T-cell (primary cell): ENCODE data around the gene PTPRM. TPM values are rescaled to one million over a fixed set of nuclear protein-coding genes. Genes with fewer than 3 reads are reported as not detected.

ENCODE experiments used
- ATAC-seq, 4 experiments: fragments of 200-7000 bp in 3 of 4; fragments of 150-1000 bp in 1 of 4; cut with Tn5 transposase; replicated peaks in 1 of 4; 1 replicate in 3 of 4; 2 replicates in 1 of 4; pipeline ENCODE4 v1.10.0; 2021; ENCODE audit warnings: moderate library complexity in 3 of 4, mild to moderate bottlenecking in 2 of 4, moderate number of reproducible peaks in 1 of 4
- CTCF ChIA-PET, 2 donors: fragments of 300-600 bp; sonication (Branson Sonifier 250); formaldehyde crosslinking; loops; one replicate each; lab custom pipeline; 2022; ENCODE audit warnings: antibody characterized with exemption in 2 of 2; lab: Charles Lee
- POLR2A ChIA-PET, 2 donors: fragments of 300-600 bp; sonication (Branson Sonifier 250); formaldehyde crosslinking; loops; one replicate each; lab custom pipeline; 2022; ENCODE audit warnings: antibody characterized with exemption in 2 of 2; lab: Charles Lee
- DNase-seq, 35 experiments: peaks; one replicate each; pipeline versions ENCODE4 v3.0.0 to v3.0.0-alpha.2; 2013 to 2023
- H3K27ac ChIP-seq: one replicate; pipeline ENCODE4 v1.5.1; 2013; ENCODE audit warnings: low read length
- H3K27me3 ChIP-seq, 2 experiments: replicated peaks in 1 of 2; 1 replicate in 1 of 2; 2 replicates in 1 of 2; pipeline versions ENCODE4 v1.6.1 to v1.7.0; 2013; ENCODE audit warnings: low read length in 1 of 2, mixed read lengths in 1 of 2; ENCODE audit not compliant: control insufficient read depth in 2 of 2, insufficient read depth in 2 of 2; ENCODE audit errors: extremely low read depth in 1 of 2
- H3K36me3 ChIP-seq, 2 donors: 1 replicate in 1 of 2; 2 replicates in 1 of 2; pipeline versions ENCODE4 v1.6.1 to v1.7.0; 2013; ENCODE audit warnings: low read length in 1 of 2; ENCODE audit not compliant: control insufficient read depth in 2 of 2, insufficient read depth in 1 of 2; ENCODE audit errors: extremely low read depth in 1 of 2
- H3K4me1 ChIP-seq, 2 experiments: 1 replicate in 1 of 2; 2 replicates in 1 of 2; pipeline versions ENCODE4 v1.6.1 to v1.7.0; 2013; ENCODE audit warnings: low read length in 2 of 2, mixed read lengths in 1 of 2; ENCODE audit not compliant: insufficient read depth in 2 of 2, control insufficient read depth in 1 of 2; ENCODE audit errors: extremely low read depth in 1 of 2
- H3K4me3 ChIP-seq, 2 donors: 1 replicate in 1 of 2; 2 replicates in 1 of 2; pipeline versions ENCODE4 v1.5.1 to v1.7.0; 2013; ENCODE audit warnings: mild to moderate bottlenecking in 2 of 2, low read length in 1 of 2, moderate library complexity in 1 of 2; ENCODE audit not compliant: control insufficient read depth in 1 of 2; ENCODE audit errors: extremely low read depth in 1 of 2
- H3K9me3 ChIP-seq: 2 replicates; pipeline ENCODE4 v1.7.0; 2013
- H3K27ac Mint-ChIP-seq, 2 donors: one replicate each; pipeline ENCODE4 v1.8.0; 2020 to 2021; ENCODE audit warnings: mild to moderate bottlenecking in 2 of 2, mixed read lengths in 2 of 2
- H3K27me3 Mint-ChIP-seq, 2 donors: one replicate each; pipeline ENCODE4 v1.8.0; 2021 to 2022; ENCODE audit warnings: mixed read lengths in 2 of 2
- H3K36me3 Mint-ChIP-seq: one replicate; pipeline ENCODE4 v1.8.0; 2021; ENCODE audit warnings: mixed read lengths
- H3K4me1 Mint-ChIP-seq, 3 donors: one replicate each; pipeline ENCODE4 v1.8.0; 2020 to 2022; ENCODE audit warnings: mixed read lengths in 3 of 3, mild to moderate bottlenecking in 1 of 3
- H3K4me3 Mint-ChIP-seq, 3 donors: one replicate each; pipeline ENCODE4 v1.8.0; 2020 to 2022; ENCODE audit warnings: mild to moderate bottlenecking in 3 of 3, mixed read lengths in 3 of 3, moderate library complexity in 3 of 3
- H3K9me3 Mint-ChIP-seq, 3 donors: one replicate each; pipeline ENCODE4 v1.8.0; 2020 to 2022; ENCODE audit warnings: mixed read lengths in 3 of 3
- WGBS: methylation state at CpG from one replicate; pipeline ENCODE4 v1.1.5; 2013; ENCODE audit warnings: missing lambda C conversion rate; ENCODE audit not compliant: insufficient coverage; 5-methylcytosine and 5-hydroxymethylcytosine counted together
- total RNA-seq, 35 experiments: library from RNA in 6 of 35; stranded (reverse) in 6 of 35; fragments of 120-200 nt in 1 of 35; gene quantifications; one replicate each; pipeline versions ENCODE4 v1.2.1 to v1.2.4 and lab custom pipeline; 2013 to 2026

The PTPRM gene
- total RNA-seq, 5 donors from 2014 or later (not counting 1 experiment from before 2014, with no cell fraction given) = 4.1 to 47.4 (median 7.1) TPM

DNA sequence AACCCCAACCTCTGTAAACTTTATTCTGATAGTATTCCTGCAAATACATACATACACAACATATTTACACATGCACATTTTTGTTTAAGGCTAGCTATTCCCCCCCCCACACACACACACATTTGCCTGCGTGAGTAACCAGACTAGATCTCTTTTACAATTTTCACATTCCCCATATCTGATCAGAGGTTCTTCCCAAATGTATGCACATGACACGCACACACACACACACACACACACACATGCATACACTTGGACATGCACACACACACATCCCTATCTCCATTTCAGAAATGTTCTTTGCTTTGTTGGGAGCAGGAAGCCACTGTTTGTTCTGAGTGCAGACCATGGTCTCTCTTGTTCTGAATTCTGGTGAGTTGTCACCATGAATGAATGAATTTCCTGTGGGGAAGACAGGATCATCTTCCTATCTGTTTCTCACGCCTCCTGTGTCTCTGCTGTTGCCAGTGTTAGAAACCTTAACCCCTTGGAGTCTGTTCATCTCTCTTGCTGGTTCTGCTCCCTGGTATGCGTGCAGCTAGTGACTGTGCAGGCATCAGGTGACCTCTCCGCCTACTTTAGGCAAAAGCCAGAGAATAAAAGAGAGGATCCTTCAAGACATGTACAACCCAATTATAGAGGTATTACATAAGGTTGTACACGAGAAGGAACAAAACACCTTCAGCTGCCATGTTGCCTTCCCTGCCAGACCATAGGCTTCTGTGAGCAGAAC, 791.1 kb downstream of the PTPRM start:
- no peak overlapping the region for H3K4me3 Mint-ChIP-seq
- Histone ChIP-seq H3K27me3 (no peaks in the 10 kb centered on the region), H3K4me3 (no peak overlapping the region), H3K27ac (no peak overlapping the region), H3K36me3 (no peaks in the 10 kb centered on the region), H3K9me3 (no peaks in the 10 kb centered on the region), H3K4me1 (no peaks in the 10 kb centered on the region)
- H3K27me3 Mint-ChIP-seq = peaks cover 2 to 5% of the 10 kb centered on the region in 2 donors
- H3K27ac Mint-ChIP-seq = no peak overlapping the region
- H3K9me3 Mint-ChIP-seq = peaks cover 0 to 4% (median 1%) of the 10 kb centered on the region in 3 donors
- ATAC-seq (no peak), DNase-seq (no peak)
- WGBS = 74% methylated on average over 3 of the region's 6 CpGs
- H3K36me3 Mint-ChIP-seq = no peaks in the 10 kb centered on the region
- H3K4me1 Mint-ChIP-seq = no peaks in the 10 kb centered on the region
- POLR2A ChIA-PET = no interaction called here
- CTCF ChIA-PET = no interaction called here

DNA sequence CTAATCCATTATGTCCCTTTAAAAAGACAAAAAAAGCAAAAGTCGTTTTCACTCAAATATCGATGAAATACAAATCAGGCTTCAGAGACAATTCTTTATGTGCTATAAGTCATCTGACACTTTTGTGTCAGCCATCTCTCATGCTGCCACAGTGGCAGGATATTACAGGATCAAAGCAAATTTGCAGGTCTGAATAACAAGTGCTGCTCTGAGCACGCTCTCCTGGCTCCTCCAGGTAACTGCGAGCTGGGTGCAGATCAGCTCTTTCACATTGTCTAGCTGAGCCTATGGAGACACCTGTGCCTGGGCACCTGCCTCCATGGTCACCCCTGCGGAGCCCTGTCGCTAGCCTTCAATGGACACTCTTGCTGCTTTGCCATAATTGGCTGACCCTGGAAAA, 792.0 kb downstream of the PTPRM start:
- Mint-ChIP-seq H3K9me3 (no peaks in the 10 kb centered on the region), H3K4me3 (no peak overlapping the region), H3K4me1 (no peaks in the 10 kb centered on the region), H3K27me3 (peaks cover 0 to 5% of the 10 kb centered on the region in 2 donors), H3K27ac (no peak overlapping the region), H3K36me3 (no peaks in the 10 kb centered on the region)
- CTCF ChIA-PET = no interaction called here
- Histone ChIP-seq H3K27me3 (no peaks in the 10 kb centered on the region), H3K9me3 (no peaks in the 10 kb centered on the region), H3K4me1 (no peaks in the 10 kb centered on the region), H3K27ac (no peak overlapping the region), H3K4me3 (no peak overlapping the region), H3K36me3 (no peaks in the 10 kb centered on the region)
- ATAC-seq = no peak
- DNase-seq = no peak
- POLR2A ChIA-PET = no interaction called here
- WGBS = 75% methylated on average over 6 of the region's 6 CpGs

DNA sequence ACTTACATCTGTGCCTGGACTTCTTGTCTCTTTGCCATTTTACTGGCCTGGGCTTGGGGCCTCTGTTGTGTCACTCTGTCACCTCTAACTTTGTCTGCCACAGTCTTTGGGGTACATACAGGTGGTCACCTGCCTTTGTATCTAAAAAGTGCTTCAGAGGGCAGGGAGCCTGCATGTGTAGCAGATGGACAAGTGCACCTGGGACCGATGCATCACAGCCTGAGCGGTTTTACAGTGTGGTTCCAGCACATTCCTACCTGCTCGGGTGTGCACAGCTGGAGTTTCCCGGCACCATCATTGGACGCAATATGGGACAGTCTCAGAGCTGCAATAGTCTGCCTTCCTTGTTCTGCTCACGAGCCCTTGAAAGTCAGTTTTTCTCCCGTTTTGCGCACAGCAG, 792.4 kb downstream of the PTPRM start:
- no peaks in the 10 kb centered on the region for H3K9me3 ChIP-seq
- Mint-ChIP-seq H3K36me3 (no peaks in the 10 kb centered on the region), H3K9me3 (no peaks in the 10 kb centered on the region), H3K4me3 (no peak overlapping the region), H3K27me3 (peaks cover 0 to 5% of the 10 kb centered on the region in 2 donors), H3K27ac (no peak overlapping the region), H3K4me1 (no peaks in the 10 kb centered on the region)
- H3K36me3 ChIP-seq = no peaks in the 10 kb centered on the region
- DNase-seq = no peak
- 92% methylated on average over 7 of the region's 8 CpGs for WGBS
- POLR2A ChIA-PET = no interaction called here
- no peak for ATAC-seq
- no peak overlapping the region for H3K27ac ChIP-seq
- CTCF ChIA-PET = no interaction called here
- H3K4me1 ChIP-seq = no peaks in the 10 kb centered on the region
- H3K27me3 ChIP-seq = no peaks in the 10 kb centered on the region
- no peak overlapping the region for H3K4me3 ChIP-seq

GRCh38 chr18:8361941-8362471, 794.9 kb downstream of the PTPRM start:
- CTCF ChIA-PET = no interaction called here
- H3K27me3 Mint-ChIP-seq = peaks cover 14 to 20% of the 10 kb centered on the region in 2 donors
- H3K9me3 Mint-ChIP-seq = no peaks in the 10 kb centered on the region
- POLR2A ChIA-PET = no interaction called here
- DNase-seq (no peak), ATAC-seq (no peak)
- H3K36me3 ChIP-seq = no peaks in the 10 kb centered on the region
- H3K27me3 ChIP-seq = peaks cover 0 to 11% of the 10 kb centered on the region in 2 experiments
- no peak overlapping the region for H3K4me3 ChIP-seq
- H3K27ac ChIP-seq = no peak overlapping the region
- no peaks in the 10 kb centered on the region for H3K36me3 Mint-ChIP-seq
- H3K27ac Mint-ChIP-seq = no peak overlapping the region
- WGBS = 68% methylated on average over 5 of the region's 5 CpGs
- H3K9me3 ChIP-seq = no peaks in the 10 kb centered on the region
- H3K4me1 Mint-ChIP-seq = peaks cover 3 to 4% (median 3%) of the 10 kb centered on the region in 3 donors
- peaks cover 0 to 5% of the 10 kb centered on the region in 2 experiments for H3K4me1 ChIP-seq
- no peak overlapping the region for H3K4me3 Mint-ChIP-seq

GRCh38 chr18:8362863-8363262, 795.7 kb downstream of the PTPRM start:
- Mint-ChIP-seq H3K27ac (no peak overlapping the region), H3K4me3 (no peak overlapping the region), H3K4me1 (peaks cover 3 to 7% (median 6%) of the 10 kb centered on the region in 3 donors), H3K9me3 (no peaks in the 10 kb centered on the region), H3K36me3 (no peaks in the 10 kb centered on the region), H3K27me3 (peaks cover 17 to 20% of the 10 kb centered on the region in 2 donors)
- CTCF ChIA-PET = no interaction called here
- no peaks in the 10 kb centered on the region for H3K36me3 ChIP-seq
- peaks cover 0 to 17% of the 10 kb centered on the region in 2 experiments for H3K27me3 ChIP-seq
- POLR2A ChIA-PET = no interaction called here
- H3K4me3 ChIP-seq = no peak overlapping the region
- no peaks in the 10 kb centered on the region for H3K9me3 ChIP-seq
- DNase-seq = no peak
- H3K4me1 ChIP-seq = peaks cover 0 to 11% of the 10 kb centered on the region in 2 experiments
- WGBS = 82% methylated on average over 3 of the region's 5 CpGs
- no peak for ATAC-seq
- no peak overlapping the region for H3K27ac ChIP-seq

GRCh38 chr18:8364385-8364784, 797.3 kb downstream of the PTPRM start:
- peaks cover 3 to 8% (median 7%) of the 10 kb centered on the region in 3 donors for H3K4me1 Mint-ChIP-seq
- CTCF ChIA-PET = no interaction called here
- Histone ChIP-seq H3K9me3 (no peaks in the 10 kb centered on the region), H3K36me3 (no peaks in the 10 kb centered on the region), H3K27ac (no peak overlapping the region), H3K4me3 (no peak overlapping the region), H3K27me3 (peaks cover 0 to 17% of the 10 kb centered on the region in 2 experiments), H3K4me1 (peaks cover 0 to 11% of the 10 kb centered on the region in 2 experiments)
- WGBS = no CpG with 5 or more reads among the region's 2 CpGs
- DNase-seq = no peak
- H3K27ac Mint-ChIP-seq = no peak overlapping the region
- ATAC-seq = no peak
- no peak overlapping the region for H3K4me3 Mint-ChIP-seq
- POLR2A ChIA-PET = no interaction called here
- H3K36me3 Mint-ChIP-seq = no peaks in the 10 kb centered on the region
- peaks cover 27 to 30% of the 10 kb centered on the region in 2 donors for H3K27me3 Mint-ChIP-seq
- no peaks in the 10 kb centered on the region for H3K9me3 Mint-ChIP-seq
